Stimulated activated CD4-positive, alpha-beta T cell treated with anti-CD3 and anti-CD28 coated beads, Interleukin-2, amount 100 ng/mL, for 48 hours (primary cell): ENCODE results near the gene OR5A1.

Source experiments
- DNase-seq, 2 donors: peaks; one replicate each; pipeline ENCODE4 v3.0.0-alpha.2; 2020

The OR5A1 gene

GRCh38 chr11:59480359-59480758, 44.1 kb downstream of the OR5A1 start:
- no peak for DNase-seq
